ENCODE data around the gene KIF16B.

Gene KIF16B

GRCh38 chr20:16366529-16366928 lies 206.7 kb downstream of the KIF16B start:
- Histone ChIP-seq H3K9me3 (ENCODE audit: insufficient read depth, low read length) (no peaks in the 10 kb centered on the region), H3K4me3 (ENCODE audit: low read length) (no peak overlapping the region), H3K79me2 (ENCODE audit: low read length) (no peaks in the 10 kb centered on the region), H3K27me3 (ENCODE audit: low read depth, low read length) (no peaks in the 10 kb centered on the region), H3K27ac (ENCODE audit: low read length) (no peak overlapping the region), H2AFZ (ENCODE audit: low read depth, low read length) (no peak overlapping the region), H3K9ac (ENCODE audit: low read length) (no peak overlapping the region), H3K36me3 (replicated peaks; ENCODE audit: low read depth, low read length) (no peaks in the 10 kb centered on the region), H3K4me1 (ENCODE audit: low read length) (no peaks in the 10 kb centered on the region), H4K20me1 (ENCODE audit: insufficient read depth, low read length) (no peaks in the 10 kb centered on the region), H3K4me2 (ENCODE audit: low read length) (no peak overlapping the region)
- TF ChIP-seq EZH2phosphoT487 (IDR thresholded peaks at IDR 0.05; ENCODE audit: low read depth), result no peak
- TF ChIP-seq, protein P1, sequence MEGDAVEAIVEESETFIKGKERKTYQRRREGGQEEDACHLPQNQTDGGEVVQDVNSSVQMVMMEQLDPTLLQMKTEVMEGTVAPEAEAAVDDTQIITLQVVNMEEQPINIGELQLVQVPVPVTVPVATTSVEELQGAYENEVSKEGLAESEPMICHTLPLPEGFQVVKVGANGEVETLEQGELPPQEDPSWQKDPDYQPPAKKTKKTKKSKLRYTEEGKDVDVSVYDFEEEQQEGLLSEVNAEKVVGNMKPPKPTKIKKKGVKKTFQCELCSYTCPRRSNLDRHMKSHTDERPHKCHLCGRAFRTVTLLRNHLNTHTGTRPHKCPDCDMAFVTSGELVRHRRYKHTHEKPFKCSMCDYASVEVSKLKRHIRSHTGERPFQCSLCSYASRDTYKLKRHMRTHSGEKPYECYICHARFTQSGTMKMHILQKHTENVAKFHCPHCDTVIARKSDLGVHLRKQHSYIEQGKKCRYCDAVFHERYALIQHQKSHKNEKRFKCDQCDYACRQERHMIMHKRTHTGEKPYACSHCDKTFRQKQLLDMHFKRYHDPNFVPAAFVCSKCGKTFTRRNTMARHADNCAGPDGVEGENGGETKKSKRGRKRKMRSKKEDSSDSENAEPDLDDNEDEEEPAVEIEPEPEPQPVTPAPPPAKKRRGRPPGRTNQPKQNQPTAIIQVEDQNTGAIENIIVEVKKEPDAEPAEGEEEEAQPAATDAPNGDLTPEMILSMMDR (IDR thresholded peaks at IDR 0.05; ENCODE audit: low read depth, low read length), result no peak

DNA sequence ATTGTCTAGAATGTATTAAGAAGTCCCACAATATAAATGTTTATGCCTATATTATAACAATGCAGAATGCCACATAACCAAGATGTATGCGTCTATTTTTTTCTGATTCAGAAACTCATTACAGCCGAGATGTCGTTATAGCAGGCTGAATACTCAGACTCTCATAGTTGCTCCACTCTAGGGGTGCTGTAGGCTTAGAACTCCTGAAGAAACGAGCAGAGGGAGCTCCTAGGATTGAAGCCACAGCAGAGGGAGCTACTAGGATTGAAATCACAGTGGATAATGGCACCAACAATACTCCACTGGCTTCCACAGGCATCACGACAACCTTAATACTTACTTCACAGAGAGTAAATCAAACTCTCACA lies 208.9 kb downstream of the KIF16B start:
- H3K4me1 ChIP-seq (ENCODE audit: low read length), result no peaks in the 10 kb centered on the region
- TF ChIP-seq EZH2phosphoT487 (IDR thresholded peaks at IDR 0.05; ENCODE audit: low read depth), result no peak
- TF ChIP-seq, protein P1 (IDR thresholded peaks at IDR 0.05; ENCODE audit: low read depth, low read length), result no peak
- no peak overlapping the region for H2AFZ ChIP-seq (ENCODE audit: low read depth, low read length)
- no peaks in the 10 kb centered on the region for H3K27me3 ChIP-seq (ENCODE audit: low read depth, low read length)
- H3K4me3 ChIP-seq (ENCODE audit: low read length), result no peak overlapping the region
- no peak overlapping the region for H3K4me2 ChIP-seq (ENCODE audit: low read length)
- no peaks in the 10 kb centered on the region for H3K9me3 ChIP-seq (ENCODE audit: insufficient read depth, low read length)
- no peaks in the 10 kb centered on the region for H3K79me2 ChIP-seq (ENCODE audit: low read length)
- no peak overlapping the region for H3K9ac ChIP-seq (ENCODE audit: low read length)
- no peaks in the 10 kb centered on the region for H4K20me1 ChIP-seq (ENCODE audit: insufficient read depth, low read length)
- H3K27ac ChIP-seq (ENCODE audit: low read length), result no peak overlapping the region
- H3K36me3 ChIP-seq (replicated peaks; ENCODE audit: low read depth, low read length), result no peaks in the 10 kb centered on the region

GRCh38 chr20:16363506-16364319 lies 209.5 kb downstream of the KIF16B start:
- no peak overlapping the region for H3K4me2 ChIP-seq (ENCODE audit: low read length)
- no peaks in the 10 kb centered on the region for H4K20me1 ChIP-seq (ENCODE audit: insufficient read depth, low read length)
- TF ChIP-seq EZH2phosphoT487 (IDR thresholded peaks at IDR 0.05; ENCODE audit: low read depth), result no peak
- TF ChIP-seq, protein P1 (IDR thresholded peaks at IDR 0.05; ENCODE audit: low read depth, low read length), result no peak
- H3K36me3 ChIP-seq (replicated peaks; ENCODE audit: low read depth, low read length), result no peaks in the 10 kb centered on the region
- H3K4me1 ChIP-seq (ENCODE audit: low read length), result no peaks in the 10 kb centered on the region
- no peak overlapping the region for H3K4me3 ChIP-seq (ENCODE audit: low read length)
- H3K27me3 ChIP-seq (ENCODE audit: low read depth, low read length), result no peaks in the 10 kb centered on the region
- H3K27ac ChIP-seq (ENCODE audit: low read length), result no peak overlapping the region
- no peak overlapping the region for H3K9ac ChIP-seq (ENCODE audit: low read length)
- H2AFZ ChIP-seq (ENCODE audit: low read depth, low read length), result no peak overlapping the region
- H3K9me3 ChIP-seq (ENCODE audit: insufficient read depth, low read length), result no peaks in the 10 kb centered on the region
- H3K79me2 ChIP-seq (ENCODE audit: low read length), result no peaks in the 10 kb centered on the region

GRCh38 chr20:16362642-16363041 lies 210.6 kb downstream of the KIF16B start:
- Histone ChIP-seq H4K20me1 (ENCODE audit: insufficient read depth, low read length) (no peaks in the 10 kb centered on the region), H3K4me1 (ENCODE audit: low read length) (no peaks in the 10 kb centered on the region), H3K27me3 (ENCODE audit: low read depth, low read length) (no peaks in the 10 kb centered on the region), H3K9me3 (ENCODE audit: insufficient read depth, low read length) (no peaks in the 10 kb centered on the region), H3K36me3 (replicated peaks; ENCODE audit: low read depth, low read length) (no peaks in the 10 kb centered on the region), H3K27ac (ENCODE audit: low read length) (no peak overlapping the region), H3K9ac (ENCODE audit: low read length) (no peak overlapping the region), H2AFZ (ENCODE audit: low read depth, low read length) (no peak overlapping the region), H3K4me2 (ENCODE audit: low read length) (no peak overlapping the region), H3K79me2 (ENCODE audit: low read length) (no peaks in the 10 kb centered on the region), H3K4me3 (ENCODE audit: low read length) (no peak overlapping the region)
- TF ChIP-seq EZH2phosphoT487 (IDR thresholded peaks at IDR 0.05; ENCODE audit: low read depth), result no peak
